Fibroblast of the aortic adventitia (primary cell): ENCODE data around the gene MTRF1. TPM values are rescaled to one million over a fixed set of nuclear protein-coding genes. Genes with fewer than 3 reads are reported as not detected.

Source experiments
- DNase-seq: peaks from one replicate; pipeline ENCODE4 v3.0.0-alpha.2; 2010; ENCODE audit warnings: low read depth
- H3K4me3 ChIP-seq: 2 replicates; pipeline ENCODE4 v1.5.1; 2011; ENCODE audit warnings: low read depth, mild to moderate bottlenecking, control low read depth, low read length, moderate library complexity
- total RNA-seq: library from RNA; depleted of rRNA; stranded (reverse); fragments of >200 nt; gene quantifications from 2 replicates; pipeline ENCODE4 v1.2.3, GENCODE V29; 2012; ENCODE audit warnings: low replicate concordance
- TF ChIP-seq, protein P1 (sequence below): IDR thresholded peaks from 2 replicates; pipeline ENCODE4 v1.5.1; 2011; ENCODE audit warnings: mild to moderate bottlenecking, low read length, control low read depth, inconsistent platforms; ENCODE audit not compliant: insufficient read depth

MTRF1 gene
- total RNA-seq, 1 donor = 11.8 TPM

DNA sequence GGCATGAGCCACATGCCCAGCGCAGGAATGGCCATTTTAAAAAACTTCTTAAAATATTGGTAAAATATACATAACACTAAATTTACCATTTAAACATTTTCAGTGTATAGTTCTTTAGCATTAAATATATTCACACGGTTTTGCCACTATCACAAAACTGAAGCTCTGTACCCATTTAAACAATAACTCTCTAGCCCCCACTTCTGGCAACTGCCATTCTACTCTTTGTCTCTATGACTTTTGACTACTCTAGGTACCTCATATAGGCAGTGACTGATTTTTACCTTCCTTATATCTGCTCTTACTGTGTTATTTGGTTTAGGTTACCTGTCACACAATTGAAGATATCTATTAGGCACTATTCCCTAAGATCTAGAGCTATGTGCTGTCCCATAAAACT, 66.8 kb downstream of the MTRF1 start:
- DNase-seq = peak; percentile 5
- H3K4me3 ChIP-seq = no peak overlapping the region
- TF ChIP-seq, protein P1, sequence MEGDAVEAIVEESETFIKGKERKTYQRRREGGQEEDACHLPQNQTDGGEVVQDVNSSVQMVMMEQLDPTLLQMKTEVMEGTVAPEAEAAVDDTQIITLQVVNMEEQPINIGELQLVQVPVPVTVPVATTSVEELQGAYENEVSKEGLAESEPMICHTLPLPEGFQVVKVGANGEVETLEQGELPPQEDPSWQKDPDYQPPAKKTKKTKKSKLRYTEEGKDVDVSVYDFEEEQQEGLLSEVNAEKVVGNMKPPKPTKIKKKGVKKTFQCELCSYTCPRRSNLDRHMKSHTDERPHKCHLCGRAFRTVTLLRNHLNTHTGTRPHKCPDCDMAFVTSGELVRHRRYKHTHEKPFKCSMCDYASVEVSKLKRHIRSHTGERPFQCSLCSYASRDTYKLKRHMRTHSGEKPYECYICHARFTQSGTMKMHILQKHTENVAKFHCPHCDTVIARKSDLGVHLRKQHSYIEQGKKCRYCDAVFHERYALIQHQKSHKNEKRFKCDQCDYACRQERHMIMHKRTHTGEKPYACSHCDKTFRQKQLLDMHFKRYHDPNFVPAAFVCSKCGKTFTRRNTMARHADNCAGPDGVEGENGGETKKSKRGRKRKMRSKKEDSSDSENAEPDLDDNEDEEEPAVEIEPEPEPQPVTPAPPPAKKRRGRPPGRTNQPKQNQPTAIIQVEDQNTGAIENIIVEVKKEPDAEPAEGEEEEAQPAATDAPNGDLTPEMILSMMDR = peak; percentile 18

DNA sequence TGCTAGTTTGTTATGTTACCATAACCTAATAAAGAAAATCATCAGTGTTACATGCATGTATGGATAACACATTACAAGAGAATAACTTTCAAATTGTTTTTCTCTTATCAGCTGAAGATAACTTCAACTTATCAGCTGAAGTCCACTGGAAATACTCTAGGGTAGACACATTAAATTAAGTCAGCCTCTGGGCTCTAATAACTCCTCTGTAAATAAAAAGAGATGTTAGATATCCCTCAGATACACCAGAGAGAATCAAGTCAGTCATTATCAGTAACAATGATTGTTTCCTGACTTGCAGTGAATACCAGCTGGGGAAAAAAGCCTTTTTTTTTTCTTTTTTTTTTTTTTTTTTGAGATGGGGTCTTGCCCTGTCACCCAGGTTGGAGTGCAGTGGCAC, 67.4 kb downstream of the MTRF1 start:
- no peak for DNase-seq
- no peak overlapping the region for H3K4me3 ChIP-seq
- TF ChIP-seq, protein P1 = no peak

DNA sequence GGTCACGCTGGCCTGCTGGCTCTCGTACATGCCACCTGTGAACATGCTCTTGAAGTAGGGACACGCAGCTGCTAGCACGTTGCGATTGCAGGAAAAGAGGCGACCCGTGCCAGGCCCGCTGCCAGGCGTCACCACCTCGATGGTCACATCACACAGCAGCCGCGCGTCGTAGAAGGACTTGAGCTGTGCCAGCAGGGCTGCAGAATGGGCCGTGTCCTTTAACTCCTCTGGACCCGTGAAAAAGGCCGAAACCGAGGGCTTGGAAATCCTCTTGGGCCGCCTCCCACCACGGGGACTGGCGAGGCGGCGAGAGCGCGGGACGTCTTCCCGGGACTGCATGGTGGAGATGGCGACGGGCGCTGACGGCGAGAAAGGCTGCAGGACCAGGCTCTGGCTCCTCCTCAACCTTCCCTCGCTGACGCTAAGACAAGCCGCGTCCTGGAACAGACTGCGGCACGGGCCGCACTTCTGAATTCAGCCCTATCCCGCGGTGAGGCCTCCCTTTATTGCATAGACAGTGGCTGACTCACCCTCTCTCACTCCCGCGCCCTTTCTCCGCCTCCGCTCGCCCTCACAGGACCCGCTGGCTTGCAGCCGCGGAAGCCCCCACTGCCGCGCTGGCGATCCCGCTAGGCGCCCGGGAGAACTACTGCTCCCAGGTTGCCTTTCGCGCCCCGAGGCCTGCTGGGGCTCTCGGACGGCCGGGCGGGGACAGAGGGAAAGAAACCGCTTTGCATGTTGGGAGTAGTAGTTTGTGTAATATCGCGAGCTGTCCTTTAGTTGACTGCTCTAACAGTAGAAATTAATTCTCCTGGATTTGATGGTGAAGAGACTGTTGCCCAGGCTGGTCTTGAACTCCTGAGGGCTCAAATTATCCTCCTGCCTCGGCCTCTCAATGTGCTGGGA, 69.2 kb downstream of the MTRF1 start, which contains the start of gene KBTBD7:
Gene KBTBD7 (minus strand): TSS at position 651 of the 906 bp plus-strand sequence. CDS start 312 bp downstream, at position 339.
- TF ChIP-seq, protein P1 = no peak
- peak; percentile 96 for DNase-seq
- peak within 1 kb of the TSS; percentile 71 for H3K4me3 ChIP-seq

DNA sequence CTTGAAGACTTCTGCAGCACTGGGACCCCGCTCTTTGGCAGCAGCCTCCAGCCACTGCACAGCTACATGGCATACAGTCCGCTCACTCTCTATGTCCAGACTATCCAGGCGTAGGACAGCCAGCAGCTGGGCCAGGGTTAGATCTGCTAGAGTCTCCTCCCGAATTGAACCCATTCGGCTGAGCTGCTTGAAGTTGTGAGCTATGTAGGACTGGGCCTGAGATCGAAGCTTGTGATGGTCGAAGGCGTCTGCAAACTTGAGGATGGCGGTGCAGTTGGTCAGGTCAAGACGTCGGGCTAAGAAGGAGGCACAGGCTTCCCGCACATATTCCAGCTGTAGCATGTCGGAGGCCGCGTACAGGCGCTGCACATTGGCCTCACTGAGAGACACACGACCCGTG, 69.9 kb downstream of the MTRF1 start:
- TF ChIP-seq, protein P1 = no peak
- no peak for DNase-seq
- H3K4me3 ChIP-seq = peak overlapping the region; percentile 6

DNA sequence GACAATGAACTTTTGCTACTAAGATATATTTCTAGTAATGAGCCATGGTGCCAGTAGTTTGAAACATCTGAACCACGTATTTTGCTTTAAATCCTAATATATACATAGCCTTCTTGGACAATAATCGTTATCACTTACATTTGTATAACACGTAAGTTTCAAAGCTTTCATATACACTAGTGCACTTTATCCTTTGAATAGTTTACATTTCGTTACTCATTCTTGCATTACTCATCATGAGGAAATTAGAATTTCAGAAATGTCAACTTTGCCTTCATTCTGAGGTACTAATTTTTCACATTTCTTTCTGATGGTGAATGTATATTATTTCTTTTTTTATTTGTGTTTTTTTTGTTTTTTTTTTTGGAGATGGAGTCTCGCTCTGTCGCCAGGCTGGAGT, 74.8 kb downstream of the MTRF1 start:
- DNase-seq = peak; percentile 4
- H3K4me3 ChIP-seq = no peak overlapping the region
- TF ChIP-seq, protein P1 = no peak

DNA sequence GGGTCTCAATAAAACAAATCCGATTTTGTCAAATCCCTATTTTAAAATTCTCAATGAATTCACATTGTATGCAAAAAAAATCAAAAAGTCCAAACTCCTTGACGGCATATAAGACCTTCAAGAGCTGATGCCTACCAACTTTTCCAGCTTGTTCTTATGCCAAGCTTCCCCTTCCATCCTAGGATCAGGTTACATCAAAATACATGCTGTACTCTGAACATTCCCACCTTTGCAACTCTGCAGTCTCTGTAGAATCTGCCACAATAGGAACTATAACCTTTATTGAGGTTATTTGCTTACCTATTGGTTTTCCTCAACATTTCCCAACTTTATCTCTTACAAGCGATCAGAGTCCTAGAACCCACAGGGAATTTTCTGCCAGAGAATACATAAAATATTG, 76.9 kb downstream of the MTRF1 start:
- TF ChIP-seq, protein P1 = no peak
- no peak for DNase-seq
- H3K4me3 ChIP-seq = no peak overlapping the region

DNA sequence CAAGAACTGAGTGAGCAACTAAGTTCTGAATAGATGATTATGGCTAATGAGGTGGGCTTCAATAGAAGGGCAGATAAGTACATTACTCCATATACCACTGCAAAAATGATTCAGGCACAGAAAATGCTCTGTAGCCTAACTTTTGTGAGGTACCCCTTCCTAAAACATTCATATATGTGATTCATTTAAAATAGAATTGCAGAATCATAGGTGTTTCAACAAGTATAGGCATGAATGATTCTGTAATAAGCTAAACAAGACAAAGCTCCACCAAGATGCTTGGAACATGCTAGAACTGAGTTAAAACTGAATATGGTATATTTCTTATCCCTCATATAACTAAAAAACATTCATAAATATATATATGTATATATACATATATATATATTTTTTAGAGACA, 81.1 kb downstream of the MTRF1 start:
- no peak overlapping the region for H3K4me3 ChIP-seq
- TF ChIP-seq, protein P1 = no peak

More for the DNA sequence above, 81.1 kb downstream of the MTRF1 start:
- no peak for DNase-seq
